HG03460 (cell line): ENCODE data around the gene APLF.
"Not testable (repeated sequence)": the region's sequence is repeated elsewhere in the genome, so short reads cannot be mapped to it uniquely, and the experiment has no call there.

Source experiments
- ATAC-seq: cut with Tn5 transposase; IDR thresholded peaks from one replicate; pipeline ENCODE4 v1.9.1; 2021; ENCODE audit not compliant: unreplicated experiment

APLF gene

GRCh38 chr2:68472796-68473414, 5.5 kb downstream of the APLF start:
- ATAC-seq, result no peak

GRCh38 chr2:68475110-68475509, 7.7 kb downstream of the APLF start:
- ATAC-seq, result no peak

GRCh38 chr2:68475576-68475975, 8.2 kb downstream of the APLF start:
- ATAC-seq, result no peak

GRCh38 chr2:68476454-68476853, 9.1 kb downstream of the APLF start:
- no peak for ATAC-seq

GRCh38 chr2:68478688-68479087, 11.3 kb downstream of the APLF start:
- no peak for ATAC-seq

- ATAC-seq, result no peak
Measured at GRCh38 chr2:68482296-68482820, 15.0 kb downstream of the APLF start.

- no peak for ATAC-seq
Measured at GRCh38 chr2:68483011-68483410, 15.6 kb downstream of the APLF start.

GRCh38 chr2:68487773-68488355, 20.5 kb downstream of the APLF start:
- no peak for ATAC-seq

- ATAC-seq, result not testable (repeated sequence)
Measured at GRCh38 chr2:68488605-68489004, 21.2 kb downstream of the APLF start.

- no peak for ATAC-seq
Measured at GRCh38 chr2:68489282-68489681, 21.9 kb downstream of the APLF start.

- no peak for ATAC-seq
Measured at GRCh38 chr2:68491582-68491981, 24.2 kb downstream of the APLF start.

- no peak for ATAC-seq
Measured at GRCh38 chr2:68499133-68499532, 31.7 kb downstream of the APLF start.

- ATAC-seq, result no peak
Measured at GRCh38 chr2:68500649-68501048, 33.3 kb downstream of the APLF start.

- no peak for ATAC-seq
Measured at GRCh38 chr2:68501768-68502167, 34.4 kb downstream of the APLF start.

GRCh38 chr2:68505603-68506159, 38.3 kb downstream of the APLF start:
- ATAC-seq, result no peak

GRCh38 chr2:68506170-68506569, 38.8 kb downstream of the APLF start:
- no peak for ATAC-seq

GRCh38 chr2:68512326-68512725, 44.9 kb downstream of the APLF start:
- ATAC-seq, result no peak

- ATAC-seq, result no peak
Measured at GRCh38 chr2:68512966-68513365, 45.6 kb downstream of the APLF start.

- ATAC-seq, result no peak
Measured at GRCh38 chr2:68514316-68514929, 47.0 kb downstream of the APLF start.

GRCh38 chr2:68516051-68516955, 48.9 kb downstream of the APLF start:
- ATAC-seq, result no peak

- no peak for ATAC-seq
Measured at GRCh38 chr2:68519236-68519635, 51.9 kb downstream of the APLF start.
